WTC11 (cell line): ENCODE results near the gene UVRAG. TPM values are rescaled to one million over a fixed set of nuclear protein-coding genes. Genes with fewer than 3 reads are reported as not detected.

ENCODE experiments used
- ATAC-seq: fragments of 200-7000 bp; cut with Tn5 transposase; 2 replicates; pipeline ENCODE4 v1.10.0; 2021; ENCODE audit warnings: mild to moderate bottlenecking, moderate library complexity
- CTCF ChIA-PET: fragments of 300-600 bp; sonication (Branson Sonifier 250); formaldehyde crosslinking; loops from one replicate; lab custom pipeline; 2021; ENCODE audit warnings: antibody characterized with exemption; lab: Charles Lee
- POLR2A ChIA-PET: fragments of 350-600 bp; sonication (Branson Sonifier 250); formaldehyde crosslinking; loops from one replicate; lab custom pipeline; 2021; ENCODE audit warnings: antibody characterized with exemption; lab: Charles Lee
- DNase-seq: peaks from one replicate; pipeline ENCODE4 v3.0.0; 2021; ENCODE audit warnings: low spot score
- H3K27ac Mint-ChIP-seq: 2 replicates; pipeline ENCODE4 v1.8.0; 2021; ENCODE audit warnings: mixed read lengths
- H3K27me3 Mint-ChIP-seq: 2 replicates; pipeline ENCODE4 v1.8.0; 2021; ENCODE audit warnings: low read depth, mild to moderate bottlenecking, moderate library complexity, mixed read lengths
- H3K36me3 Mint-ChIP-seq: 2 replicates; pipeline ENCODE4 v1.8.0; 2021; ENCODE audit warnings: mixed read lengths
- H3K4me1 Mint-ChIP-seq: 2 replicates; pipeline ENCODE4 v1.8.0; 2022; ENCODE audit warnings: mixed read lengths
- H3K4me3 Mint-ChIP-seq: 2 replicates; pipeline ENCODE4 v1.8.0; 2021; ENCODE audit warnings: mild to moderate bottlenecking, moderate library complexity, mixed read lengths
- H3K9me3 Mint-ChIP-seq: 2 replicates; pipeline ENCODE4 v1.8.0; 2021; ENCODE audit warnings: mixed read lengths
- ATF1 ChIP-seq: sonication (generic); formaldehyde crosslinking; IDR thresholded peaks from 2 replicates; pipeline ENCODE4 v1.8.1; 2023; ENCODE audit warnings: mild to moderate bottlenecking, moderate library complexity, missing genetic modification reagents
- CREB1 ChIP-seq: sonication (generic); formaldehyde crosslinking; IDR thresholded peaks from 2 replicates; pipeline ENCODE4 v1.8.0; 2023; ENCODE audit warnings: mild to moderate bottlenecking, missing genetic modification reagents
- IRF2 ChIP-seq: sonication (generic); formaldehyde crosslinking; IDR thresholded peaks from 2 replicates; pipeline ENCODE4 v1.8.0; 2022; ENCODE audit warnings: low read depth, missing genetic modification reagents, borderline replicate concordance
- MAX ChIP-seq: sonication (generic); formaldehyde crosslinking; IDR thresholded peaks from 2 replicates; pipeline ENCODE4 v1.8.0; 2022; ENCODE audit warnings: mild to moderate bottlenecking, missing genetic modification reagents
- NR2C2 ChIP-seq: sonication (generic); formaldehyde crosslinking; IDR thresholded peaks from 2 replicates; pipeline ENCODE4 v1.8.0; 2022; ENCODE audit warnings: mild to moderate bottlenecking, missing genetic modification reagents
- PRDM15 ChIP-seq: sonication (generic); formaldehyde crosslinking; IDR thresholded peaks from 2 replicates; pipeline ENCODE4 v1.8.0; 2022; ENCODE audit warnings: missing genetic modification reagents
- TEAD1 ChIP-seq: sonication (generic); formaldehyde crosslinking; IDR thresholded peaks from 2 replicates; pipeline ENCODE4 v1.8.0; 2022; ENCODE audit warnings: mild to moderate bottlenecking, missing genetic modification reagents
- TP53 ChIP-seq: sonication (generic); formaldehyde crosslinking; IDR thresholded peaks from 2 replicates; pipeline ENCODE4 v1.8.1; 2023; ENCODE audit warnings: mild to moderate bottlenecking, missing genetic modification reagents
- ZBTB43 ChIP-seq: sonication (generic); formaldehyde crosslinking; IDR thresholded peaks from 2 replicates; pipeline ENCODE4 v1.8.1; 2023; ENCODE audit warnings: mild to moderate bottlenecking, missing genetic modification reagents
- ZNF219 ChIP-seq: sonication (generic); formaldehyde crosslinking; IDR thresholded peaks from 2 replicates; pipeline ENCODE4 v1.8.0; 2023; ENCODE audit warnings: missing genetic modification reagents, mild to moderate bottlenecking, borderline replicate concordance
- ZNF532 ChIP-seq: fragments of 250-450 bp; sonication (Bioruptor Pico); IDR thresholded peaks from 2 replicates; pipeline ENCODE4 v1.9.0; 2021; ENCODE audit warnings: mild to moderate bottlenecking, borderline replicate concordance
- total RNA-seq: library from RNA; stranded (reverse); gene quantifications from 3 replicates; pipeline ENCODE4 v1.2.3, GENCODE V29; 2021

The UVRAG gene
- total RNA-seq, 1 experiment from 2014 or later: 14.5 TPM

- TF ChIP-seq ZNF532 (CRISPR knock-in tag): no peak
- TF ChIP-seq CREB1 (CRISPR knock-in tag): no peak
- no peak for TF ChIP-seq PRDM15 (CRISPR knock-in tag)
Observed at GRCh38 chr11:75869661-75870455, 54.8 kb downstream of the UVRAG start (continued).

GRCh38 chr11:75872887-75873416, 57.9 kb downstream of the UVRAG start:
- no peak for TF ChIP-seq TP53 (CRISPR knock-in tag)
- no peak for TF ChIP-seq ZNF219 (CRISPR knock-in tag)
- TF ChIP-seq ATF1 (CRISPR knock-in tag): no peak
- no peak for TF ChIP-seq TEAD1 (CRISPR knock-in tag)
- no peak for TF ChIP-seq ZBTB43 (CRISPR knock-in tag)
- TF ChIP-seq MAX (CRISPR knock-in tag): no peak
- TF ChIP-seq IRF2 (CRISPR knock-in tag): no peak
- TF ChIP-seq NR2C2 (CRISPR knock-in tag): no peak
- no peak for ATAC-seq
- Mint-ChIP-seq H3K4me1 (peaks cover 11% of the 10 kb centered on the region), H3K36me3 (no peaks in the 10 kb centered on the region), H3K9me3 (no peaks in the 10 kb centered on the region), H3K27ac (no peak overlapping the region), H3K4me3 (no peak overlapping the region), H3K27me3 (no peaks in the 10 kb centered on the region)
- no peak for DNase-seq
- ChIA-PET CTCF (interaction anchor here (1.0 kb wide), 2 partner anchors 275 to 279 kb away, joined by 3 to 6 read pairs; no protein-coding TSS in a partner anchor), POLR2A (no interaction called here)
